ENCODE measurements around the gene ACVR1.
A peak's percentile ranks its signal among the peaks of the same experiment; 100 is the strongest.
"Not testable (repeated sequence)": the region's sequence is repeated elsewhere in the genome, so short reads cannot be mapped to it uniquely, and the experiment has no call there.

The ACVR1 gene

DNA sequence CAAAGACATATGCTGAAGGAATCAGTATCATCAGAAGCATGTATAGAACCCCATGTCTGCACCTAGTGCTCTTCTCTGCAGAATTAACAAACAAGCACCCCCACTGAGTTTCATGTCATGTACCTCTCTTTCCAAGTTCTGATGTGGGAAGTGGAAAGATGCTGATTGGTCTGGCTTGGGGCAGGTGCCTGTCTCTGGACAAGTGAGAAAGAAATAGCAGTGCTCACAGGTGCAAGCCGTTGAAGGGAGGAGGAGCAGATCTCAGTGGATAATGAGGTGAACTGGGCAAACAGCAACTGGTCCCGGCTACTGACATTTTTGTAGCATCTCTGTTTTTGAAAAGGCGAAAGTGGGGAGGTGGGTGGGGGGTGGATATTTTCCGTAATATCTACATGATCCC lies 17.5 kb upstream of the ACVR1 start:
- DNase-seq (ENCODE audit: low spot score), result no peak

DNA sequence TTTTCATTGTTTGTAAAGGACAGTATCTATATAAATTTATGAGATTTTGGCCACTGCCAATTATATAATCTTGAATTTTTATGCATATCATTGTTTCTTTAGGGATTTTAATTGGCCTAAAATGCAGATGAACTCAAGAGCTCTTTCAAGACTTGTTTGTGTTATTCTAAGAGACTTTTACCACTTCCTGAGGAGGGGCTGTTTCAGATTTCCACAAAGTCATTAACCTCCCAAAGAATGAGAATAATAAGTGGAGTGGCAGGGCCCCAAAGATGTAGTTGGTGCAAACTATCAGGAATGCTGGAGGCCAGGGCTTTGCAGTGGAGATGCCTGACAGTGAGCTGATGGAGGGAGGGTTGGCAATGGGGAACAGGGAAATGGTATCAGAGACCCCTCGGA lies 15.5 kb upstream of the ACVR1 start:
- no peak for DNase-seq (ENCODE audit: low spot score)

DNA sequence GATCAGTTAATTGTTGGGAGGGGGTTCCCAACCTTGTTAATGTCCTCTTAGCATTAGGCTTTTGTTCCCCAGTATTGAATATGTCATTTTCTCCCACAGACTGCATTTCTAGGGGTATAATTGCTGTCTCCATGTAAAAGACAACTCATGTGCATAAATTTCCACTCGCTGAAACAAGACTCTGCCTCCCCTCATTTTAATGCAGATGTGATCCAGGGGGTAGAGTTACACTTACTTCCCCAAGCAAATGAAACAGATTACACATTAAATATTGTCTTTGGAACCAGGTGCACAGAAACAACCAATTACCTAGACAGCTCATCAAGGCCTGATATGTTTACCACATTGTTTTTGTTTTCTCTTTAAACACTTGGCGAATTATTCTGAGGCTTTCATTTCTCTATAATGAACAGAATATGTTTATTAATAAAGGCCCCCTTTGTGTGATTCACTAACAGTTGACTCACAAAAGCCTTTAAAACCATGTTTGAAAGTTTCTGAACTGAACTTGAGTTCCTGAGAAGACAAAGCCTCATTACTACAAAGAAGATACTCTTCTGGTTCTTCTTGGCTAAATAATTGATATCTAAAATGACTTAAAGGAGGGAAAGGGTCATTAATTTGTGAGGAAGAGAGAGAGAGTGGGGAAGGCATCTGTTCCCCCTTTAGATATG lies 15.0 kb upstream of the ACVR1 start:
- DNase-seq (ENCODE audit: low spot score), result no peak

DNA sequence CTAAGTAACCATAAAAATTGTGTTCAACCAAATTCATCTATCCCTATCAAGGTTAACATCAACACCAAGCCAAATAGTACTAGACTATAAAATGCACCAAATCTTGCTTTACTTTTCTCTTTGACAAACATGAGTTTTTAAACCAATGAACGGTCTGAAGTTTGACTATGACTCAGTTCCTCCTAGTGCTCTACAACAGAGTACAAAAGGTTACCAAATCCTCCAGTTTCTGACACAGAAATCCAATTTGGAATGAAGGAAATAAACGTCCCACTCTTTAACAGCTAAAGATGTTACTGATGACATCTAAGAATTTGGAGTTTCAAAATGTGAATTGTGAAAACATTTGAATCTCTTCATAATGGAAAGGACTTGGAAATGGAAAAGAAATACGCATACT lies 11.8 kb upstream of the ACVR1 start:
- DNase-seq (ENCODE audit: low spot score), result no peak

DNA sequence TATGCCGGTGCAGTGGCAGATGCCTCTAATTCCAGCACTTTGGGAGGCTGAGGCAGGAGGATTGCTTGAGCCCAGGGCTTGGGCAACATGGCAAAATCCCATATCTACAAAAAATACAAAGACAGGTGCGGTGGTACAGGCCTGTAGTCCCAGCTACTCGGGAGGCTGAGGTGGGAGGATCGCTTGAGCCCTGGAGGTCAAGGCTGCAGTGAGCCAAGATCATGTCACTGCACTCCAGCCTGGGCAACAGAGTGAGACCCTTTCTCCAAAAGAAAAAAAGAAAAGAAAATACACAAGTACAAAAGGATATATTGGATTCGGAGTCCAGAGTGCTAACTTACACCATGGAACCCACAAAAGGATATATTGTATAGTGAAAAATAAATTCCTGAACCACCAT lies 8.4 kb upstream of the ACVR1 start:
- DNase-seq (ENCODE audit: low spot score), result not testable (repeated sequence)

DNA sequence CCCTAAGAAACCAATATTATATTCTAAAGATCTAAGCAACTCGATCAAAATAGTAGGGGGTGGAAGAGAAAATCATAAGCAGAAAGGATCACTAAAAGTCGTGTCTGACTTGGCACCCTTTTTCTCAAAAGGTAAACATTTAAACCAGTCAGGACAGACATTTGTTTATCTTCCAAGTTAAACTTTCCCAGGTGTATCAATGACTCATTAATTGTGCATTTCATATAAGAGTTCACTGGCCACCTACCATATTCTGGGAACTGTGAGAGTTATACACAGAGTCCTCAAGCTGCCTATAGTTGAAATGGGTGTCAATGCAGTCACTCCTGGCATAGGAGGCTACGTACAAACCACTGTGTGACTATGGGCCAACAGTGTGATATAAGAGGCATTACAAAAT lies 4.8 kb upstream of the ACVR1 start:
- DNase-seq (ENCODE audit: low spot score), result no peak

DNA sequence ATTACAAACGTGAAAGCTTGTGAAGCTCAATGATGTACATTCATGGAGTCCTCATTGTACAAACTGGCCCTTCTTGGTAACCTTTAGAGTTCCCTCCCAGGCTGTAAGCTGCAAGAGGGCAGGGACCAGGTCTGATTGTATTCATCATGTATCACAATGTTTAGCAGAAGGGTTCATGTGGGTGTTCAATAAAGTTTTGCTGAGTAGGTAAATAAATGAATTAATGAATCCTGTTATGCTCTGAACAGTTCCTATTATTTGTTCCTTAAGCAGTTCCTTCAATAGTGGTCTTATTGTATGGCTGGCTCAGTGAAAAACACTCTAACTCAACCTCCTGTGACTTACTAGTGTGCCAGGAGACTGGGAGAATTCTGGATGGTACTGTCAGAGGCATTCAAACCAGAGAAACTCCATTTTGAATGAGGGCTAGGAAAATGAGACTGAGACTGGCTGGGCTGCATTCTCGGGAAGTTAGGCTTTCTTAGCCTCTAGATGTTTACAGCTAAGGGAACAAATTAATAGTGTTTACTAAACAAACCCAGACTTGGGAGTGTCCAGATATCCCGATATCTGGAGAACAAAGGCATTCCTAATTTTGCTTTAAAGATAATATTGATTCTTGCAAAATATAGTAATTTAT lies 1.8 kb upstream of the ACVR1 start:
- no peak for DNase-seq (ENCODE audit: low spot score)

DNA sequence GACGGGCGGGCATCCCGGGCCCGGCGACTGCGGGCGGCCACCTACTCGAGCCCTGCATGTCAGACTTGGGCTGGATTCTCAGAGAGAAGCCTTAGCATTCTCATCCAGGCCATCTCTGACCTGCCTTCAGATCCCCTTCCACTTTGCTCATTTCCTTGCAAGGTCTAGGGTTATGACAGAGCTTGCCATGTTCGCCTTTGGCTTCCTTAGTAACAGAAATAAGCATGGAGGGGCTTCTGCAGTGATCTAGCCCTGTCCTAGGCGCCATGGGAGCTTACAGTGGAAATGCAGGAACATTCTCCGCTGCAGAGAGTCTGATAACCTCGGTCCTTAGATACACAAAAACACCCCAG lies 632 bp upstream of the ACVR1 start:
- DNase-seq (ENCODE audit: low spot score), result no peak

DNA sequence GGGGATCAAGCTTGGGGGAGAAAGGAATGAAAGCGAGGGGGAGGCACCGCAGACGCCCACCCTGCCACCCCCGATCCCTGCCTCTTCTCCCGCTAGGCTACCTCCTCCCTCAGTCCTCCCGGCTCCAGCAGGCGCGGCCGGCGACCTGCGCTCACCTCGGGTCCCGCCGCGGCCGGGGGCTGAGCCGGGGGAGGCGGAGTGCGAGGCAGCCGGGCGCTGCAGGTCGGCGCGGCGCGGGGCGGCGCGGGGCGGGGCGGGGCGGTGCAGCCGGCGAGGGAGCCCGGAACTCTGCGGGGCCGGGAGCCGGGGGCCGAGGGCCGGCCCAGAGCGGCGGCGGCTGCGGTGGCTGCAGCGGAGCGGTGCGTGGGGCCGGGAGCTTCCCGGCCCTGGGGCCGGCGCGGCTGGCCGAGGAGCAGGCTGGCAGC lies 477 bp downstream of the ACVR1 start:
- no peak for DNase-seq (ENCODE audit: low spot score)

DNA sequence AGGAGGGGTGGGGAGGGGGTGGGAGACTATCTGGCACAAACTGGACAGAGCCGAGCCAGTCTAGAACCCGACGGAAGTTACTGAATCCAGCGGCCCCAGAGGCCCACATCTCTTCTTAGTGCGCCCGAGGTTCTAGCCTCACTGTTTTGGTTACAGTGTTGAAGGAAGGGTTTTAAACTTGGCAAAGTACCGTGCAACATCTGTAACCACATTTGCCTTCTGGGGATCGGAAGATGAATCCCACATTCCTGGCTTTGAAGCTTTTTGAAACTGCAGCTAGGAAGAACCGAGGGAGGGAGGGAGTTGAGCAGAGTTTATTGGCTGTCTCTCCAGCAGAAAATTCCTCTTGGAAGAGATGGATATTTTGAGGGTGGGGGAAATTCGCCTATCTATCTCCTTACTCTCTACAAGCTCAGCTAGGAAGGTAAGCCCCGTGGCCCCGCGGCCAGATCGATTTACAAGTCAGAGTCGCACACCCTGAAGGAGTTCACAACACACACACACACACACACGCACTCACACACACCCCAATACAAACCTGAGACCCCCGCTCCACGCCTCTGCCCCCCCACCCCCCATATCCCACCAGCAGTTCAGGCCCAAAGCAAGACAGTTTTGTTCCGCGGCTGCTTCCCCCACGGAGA lies 1.0 kb downstream of the ACVR1 start:
- peak; percentile 63 for DNase-seq (ENCODE audit: low spot score)

DNA sequence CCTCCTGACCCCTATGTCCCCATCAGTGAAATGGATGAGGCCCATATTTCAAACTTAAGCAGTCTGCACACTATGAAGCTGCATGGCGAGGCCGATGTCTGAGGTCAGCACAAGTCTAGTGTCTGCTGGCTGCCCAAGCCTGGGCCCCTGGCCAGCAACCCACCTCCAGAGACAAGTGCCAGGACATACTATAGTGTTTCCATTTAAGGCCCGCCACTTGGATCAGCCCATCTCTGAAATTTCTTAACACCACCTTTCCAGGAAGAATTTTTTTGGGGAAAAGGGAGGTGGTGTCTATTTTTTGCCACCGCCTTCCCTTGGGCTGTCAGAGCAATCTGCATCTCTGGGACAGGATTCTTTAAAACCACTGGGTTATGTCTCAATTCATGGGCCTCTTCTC lies 1.8 kb downstream of the ACVR1 start:
- DNase-seq (ENCODE audit: low spot score), result no peak

DNA sequence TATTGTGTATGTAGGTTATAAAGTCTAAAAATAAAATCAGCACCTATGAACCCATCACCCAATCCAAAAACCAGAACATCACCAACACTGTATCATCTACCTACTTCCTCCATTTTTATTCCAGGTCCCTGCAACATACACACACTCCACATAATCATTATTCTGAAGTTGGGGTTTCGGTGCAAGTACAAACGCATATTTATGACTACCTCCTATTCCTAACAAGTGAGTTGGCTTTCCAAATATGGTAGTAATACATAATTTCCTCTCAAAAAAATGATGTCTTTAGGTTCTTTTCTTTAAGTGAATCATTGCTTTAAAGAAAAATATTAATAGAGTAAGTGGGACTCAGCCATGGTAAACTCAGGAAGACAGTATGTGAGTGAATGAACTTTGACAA lies 3.3 kb downstream of the ACVR1 start:
- no peak for DNase-seq (ENCODE audit: low spot score)

DNA sequence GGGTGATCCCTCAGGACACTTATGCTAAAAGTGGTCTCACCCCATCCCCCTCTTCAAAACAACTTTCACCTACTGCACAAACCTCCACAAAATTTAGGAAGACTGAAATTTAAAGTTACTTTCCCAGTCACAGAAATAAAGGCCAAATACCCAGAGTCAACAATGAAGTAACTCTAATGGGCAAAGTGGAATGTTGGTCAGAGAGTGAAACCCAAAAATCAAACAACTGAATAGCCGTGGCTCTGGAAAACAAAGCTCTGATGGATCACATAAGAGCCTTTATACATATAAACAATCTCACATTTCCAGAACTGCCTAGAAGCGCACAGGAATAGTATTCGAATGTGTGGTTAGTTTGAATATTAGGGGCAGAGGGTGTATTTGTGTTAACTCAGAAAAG lies 4.7 kb downstream of the ACVR1 start:
- no peak for DNase-seq (ENCODE audit: low spot score)

DNA sequence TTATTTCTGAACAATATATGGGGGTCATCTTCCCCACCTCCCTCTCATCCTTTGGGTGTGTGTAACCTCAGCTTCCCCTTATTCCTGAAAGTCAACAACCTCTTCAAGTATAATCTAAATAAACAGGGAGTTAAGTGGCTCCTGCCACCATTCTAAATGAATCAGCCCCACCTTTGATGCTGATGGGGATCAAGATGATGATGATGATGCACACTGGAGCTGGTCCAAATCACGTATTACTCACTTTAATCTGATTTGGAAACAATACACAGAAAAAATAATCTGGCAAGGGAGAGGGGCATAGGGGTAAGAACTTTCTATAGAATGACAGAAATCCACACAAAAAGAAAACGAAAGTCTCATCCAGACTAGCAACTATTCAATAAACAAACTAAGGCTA lies 7.1 kb downstream of the ACVR1 start:
- no peak for DNase-seq (ENCODE audit: low spot score)

DNA sequence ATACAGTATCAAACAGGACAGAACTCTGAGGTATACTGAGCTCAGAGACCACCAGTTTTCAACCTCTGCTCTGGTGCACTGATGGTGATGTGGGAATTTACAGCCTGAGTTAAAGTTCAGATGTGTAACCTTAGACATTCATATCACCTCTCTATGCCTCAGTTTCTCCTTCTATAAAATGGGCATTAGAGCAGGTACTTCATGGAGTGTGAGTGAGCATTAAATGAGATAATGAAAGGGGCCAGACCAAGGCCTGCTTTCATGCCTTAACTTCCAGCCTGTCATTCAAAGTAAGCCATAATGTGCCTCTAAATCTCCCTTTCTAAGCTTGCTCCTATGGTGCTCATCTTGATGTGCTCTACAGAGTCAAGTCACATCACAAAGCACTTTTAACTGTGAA lies 8.4 kb downstream of the ACVR1 start:
- no peak for DNase-seq (ENCODE audit: low spot score)

DNA sequence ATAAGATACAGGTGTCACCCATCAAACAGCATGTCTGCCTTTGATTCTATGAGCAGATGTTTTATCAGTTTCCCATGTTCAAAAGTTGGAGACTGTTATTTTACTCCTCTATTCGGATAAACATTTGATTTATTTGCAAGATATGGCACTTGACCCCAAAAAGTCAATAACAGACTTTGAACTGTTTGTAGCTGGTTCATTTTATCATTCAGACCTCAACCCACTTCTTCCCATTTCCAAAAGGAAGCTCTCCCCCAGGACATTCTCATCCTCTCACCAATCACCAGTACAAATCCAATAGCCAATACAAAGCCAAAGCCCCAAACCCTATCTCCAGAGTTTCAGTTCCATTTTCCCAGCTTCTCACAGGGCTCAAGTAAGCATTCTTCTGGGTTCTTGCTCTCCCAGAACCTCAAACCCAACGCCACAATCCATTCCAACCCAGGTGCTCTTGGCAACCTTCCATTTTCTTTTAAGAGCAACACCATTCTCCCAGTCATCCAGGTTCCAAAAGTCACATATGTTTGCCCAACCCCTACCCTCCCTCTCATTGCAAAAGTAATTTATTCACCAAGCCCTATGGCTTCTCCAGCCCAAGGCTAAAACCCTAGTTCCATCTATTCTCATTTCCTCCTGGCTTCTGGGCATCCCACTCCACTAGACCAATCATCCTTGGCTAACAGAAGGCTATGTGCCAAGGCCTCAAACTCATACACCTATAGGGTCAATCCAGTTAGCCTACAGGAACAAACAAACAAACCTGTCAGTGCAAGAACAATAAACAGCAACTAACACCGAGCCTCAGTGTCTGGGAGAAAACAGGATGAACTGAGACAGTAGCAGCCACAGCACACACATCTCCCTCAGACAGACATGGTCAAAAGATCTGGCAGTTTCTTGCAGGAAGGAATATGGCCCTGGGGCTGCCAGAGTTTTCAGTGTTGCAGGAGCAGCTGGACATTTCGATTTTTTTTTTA lies 9.2 kb downstream of the ACVR1 start:
- DNase-seq (ENCODE audit: low spot score), result no peak

DNA sequence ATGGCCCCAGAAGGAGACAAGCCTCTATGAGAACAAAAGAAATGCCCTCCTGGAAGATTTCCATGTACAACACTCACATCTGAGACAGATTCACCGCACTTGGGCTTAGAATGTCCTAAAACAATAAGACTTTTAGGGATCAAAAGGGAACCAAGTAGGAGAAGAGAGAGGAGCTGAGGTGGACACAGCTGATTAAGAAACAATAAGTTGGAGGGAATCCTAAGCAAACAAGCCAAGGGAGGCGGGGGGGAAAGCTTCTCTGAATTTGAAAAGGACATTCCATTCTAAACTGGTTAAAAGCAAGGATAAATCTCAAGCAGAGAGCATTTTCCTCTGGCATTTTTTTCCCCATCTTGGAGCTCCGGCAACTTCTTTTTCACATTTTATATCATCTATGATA lies 9.9 kb downstream of the ACVR1 start:
- no peak for DNase-seq (ENCODE audit: low spot score)

DNA sequence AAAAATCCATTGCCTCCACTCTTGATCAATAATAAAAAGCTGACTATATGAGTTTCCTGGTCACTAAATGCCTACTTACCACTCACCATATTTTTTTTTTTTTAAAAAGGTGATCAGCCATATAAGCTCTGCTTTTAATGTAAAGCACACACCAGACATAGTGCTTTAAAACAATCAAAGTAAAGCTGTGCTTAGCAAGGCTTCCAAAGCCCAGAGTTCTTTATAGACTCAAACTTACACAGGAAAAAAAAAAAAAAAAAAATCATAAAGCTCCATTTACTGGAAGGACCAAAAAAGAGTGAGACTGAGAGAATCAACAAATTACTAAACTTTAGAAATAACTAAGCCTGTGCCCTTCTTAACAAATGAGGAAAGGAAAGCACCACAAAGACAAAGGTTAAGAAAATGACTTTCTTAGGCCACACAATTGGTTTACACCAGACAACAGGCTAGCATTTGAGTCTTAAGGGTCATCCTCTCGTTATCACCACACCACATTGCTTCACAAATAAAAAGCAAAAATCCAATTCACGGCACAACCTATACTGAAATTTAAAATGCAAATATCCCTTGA lies 11.2 kb downstream of the ACVR1 start:
- DNase-seq (ENCODE audit: low spot score), result no peak

DNA sequence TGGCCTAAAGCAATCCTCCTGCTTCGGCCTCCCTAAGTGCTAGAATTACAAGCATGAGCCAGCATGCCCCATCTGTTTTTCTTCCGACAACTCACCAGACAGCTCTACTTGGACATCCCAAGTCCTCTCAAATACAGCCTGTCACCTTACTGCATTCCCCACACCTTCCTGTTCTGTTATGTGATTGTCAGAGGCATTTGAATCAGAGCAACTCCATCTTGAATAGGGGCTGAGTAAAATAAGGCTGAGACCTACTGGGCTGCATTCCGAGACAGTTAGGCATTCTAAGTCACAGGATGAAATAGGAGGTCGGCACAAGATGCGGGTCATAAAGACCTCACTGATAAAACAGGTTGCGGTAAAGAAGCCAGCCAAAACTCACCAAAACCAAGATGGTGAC lies 17.3 kb downstream of the ACVR1 start:
- no peak for DNase-seq (ENCODE audit: low spot score)

DNA sequence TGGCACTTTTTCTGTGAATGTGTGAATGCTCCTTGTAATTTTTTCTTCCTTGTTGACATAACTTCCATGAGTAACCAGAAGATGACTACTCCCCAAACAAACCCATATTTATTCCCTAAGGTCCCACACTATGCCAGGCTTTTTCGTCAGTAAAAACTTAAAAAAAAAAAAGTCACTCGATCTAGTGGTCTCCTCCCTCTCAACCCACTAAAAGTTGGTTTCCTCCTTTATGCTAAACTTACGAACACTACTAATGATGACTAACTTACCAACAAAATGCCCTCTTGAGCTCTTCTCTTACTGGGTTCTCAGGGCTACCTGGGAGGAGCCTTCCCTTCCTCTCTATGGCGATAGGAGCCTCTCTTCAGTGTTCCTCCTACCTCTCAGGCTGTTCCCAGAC lies 18.2 kb downstream of the ACVR1 start:
- DNase-seq (ENCODE audit: low spot score), result no peak

DNA sequence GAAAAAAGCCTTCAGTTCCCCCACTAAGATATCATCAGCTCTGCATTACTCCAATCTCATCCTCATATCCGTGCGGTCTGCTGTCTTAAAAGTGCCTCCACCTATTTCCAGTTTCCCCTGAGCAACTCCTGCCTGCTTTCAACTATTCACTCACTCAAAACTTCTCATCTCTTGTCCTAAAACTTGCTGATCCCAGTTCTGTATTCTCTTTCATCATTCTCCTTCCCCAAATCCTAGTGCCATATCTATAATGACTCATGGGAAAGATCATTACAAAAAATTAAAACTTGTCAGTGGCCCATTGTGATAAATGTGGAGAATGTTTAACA lies 20.0 kb downstream of the ACVR1 start:
- DNase-seq (ENCODE audit: low spot score), result no peak

DNA sequence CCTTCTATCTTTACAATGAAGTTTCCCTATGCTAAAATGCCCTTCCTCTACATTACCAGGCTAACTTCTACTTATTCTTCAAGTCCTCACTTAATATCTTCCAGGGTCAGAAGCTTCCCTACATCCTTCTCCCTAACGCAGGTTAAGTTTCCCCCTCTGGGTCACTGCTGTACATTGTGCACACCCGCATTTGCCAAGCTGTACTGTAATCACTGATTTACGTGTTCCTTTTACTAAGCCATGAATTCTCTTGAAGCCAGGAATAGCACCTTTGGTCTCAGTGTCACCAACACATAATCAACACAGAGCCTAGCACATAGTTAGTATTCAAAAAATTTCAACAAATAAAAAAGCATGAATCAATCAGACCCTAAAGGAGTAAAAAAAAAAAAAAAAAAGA lies 22.3 kb downstream of the ACVR1 start:
- DNase-seq (ENCODE audit: low spot score), result no peak

DNA sequence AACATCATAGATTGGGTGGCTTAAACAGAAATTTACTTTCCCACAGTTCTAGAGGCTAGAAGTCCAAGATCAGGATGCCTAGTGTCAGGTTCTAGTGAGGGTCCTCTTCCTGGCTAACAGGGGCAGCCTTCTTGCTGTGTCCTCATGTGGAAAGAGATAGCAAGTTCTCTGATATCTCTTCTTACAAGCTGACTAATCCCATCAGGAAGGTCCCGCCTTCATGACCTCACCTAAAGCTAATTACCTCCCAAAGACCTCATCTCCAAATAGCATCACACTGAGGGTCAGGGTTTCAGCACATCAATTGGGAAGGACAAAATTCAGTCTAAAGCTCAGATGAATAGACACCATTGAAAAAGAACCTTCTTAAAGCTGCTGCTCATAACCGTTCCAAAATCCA lies 22.9 kb downstream of the ACVR1 start:
- DNase-seq (ENCODE audit: low spot score), result no peak

Data from hepatic stellate cell (primary cell).